HEK293 (cell line): ENCODE measurements around the gene CFAP90.

Experiments used
- CTCF ChIA-PET: fragments of 350-600 bp; formaldehyde crosslinking; extraction: SDS; loops from one replicate; lab custom pipeline; 2021; ENCODE audit warnings: antibody characterized with exemption; lab: Yijun Ruan, JAX
- POLR2A ChIA-PET: fragments of 300-600 bp; formaldehyde crosslinking; extraction: SDS; loops from one replicate; lab custom pipeline; 2020; ENCODE audit warnings: antibody characterized with exemption, inconsistent platforms; lab: Yijun Ruan, JAX
- H3K27ac ChIP-seq: fragments of 200-500 bp; sonication (Bioruptor generic); 2 replicates; pipeline ENCODE4 v1.5.1; 2014; ENCODE audit warnings: low read depth, low read length, control low read depth, inconsistent platforms; ENCODE audit errors: extremely low read depth
- H3K36me3 ChIP-seq, 2 experiments: fragments of 200-500 bp in 1 of 2; sonication (Bioruptor generic) in 1 of 2; 1 replicate in 1 of 2; 2 replicates in 1 of 2; pipeline ENCODE4 v1.5.1; 2014 to 2017; ENCODE audit warnings: inconsistent platforms in 2 of 2, low read length in 2 of 2; ENCODE audit not compliant: control insufficient read depth in 2 of 2, insufficient read depth in 1 of 2
- H3K4me1 ChIP-seq: fragments of 200-500 bp; sonication (Bioruptor generic); 2 replicates; pipeline ENCODE4 v1.5.1; 2014; ENCODE audit warnings: mild to moderate bottlenecking, low read length, inconsistent platforms; ENCODE audit not compliant: control insufficient read depth, insufficient read depth
- H3K4me3 ChIP-seq: 2 replicates; pipeline ENCODE4 v1.5.1; 2011; ENCODE audit warnings: low read depth, mild to moderate bottlenecking, control low read depth, low read length, moderate library complexity
- H3K9me3 ChIP-seq: fragments of 200-500 bp; sonication (Bioruptor generic); 2 replicates; pipeline ENCODE4 v1.5.1; 2014; ENCODE audit warnings: low read depth, low read length, inconsistent platforms; ENCODE audit not compliant: control insufficient read depth, insufficient read depth
- BCL11B ChIP-seq: fragments of 450-650 bp; formaldehyde crosslinking; IDR thresholded peaks from 2 replicates; pipeline ENCODE4 v1.5.1; 2016; ENCODE audit warnings: low read depth, missing biosample characterization, missing genetic modification characterization
- EGR2 ChIP-seq: fragments of 450-650 bp; formaldehyde crosslinking; IDR thresholded peaks from 2 replicates; pipeline ENCODE4 v1.5.1; 2016; ENCODE audit warnings: low read depth, missing biosample characterization, missing genetic modification characterization
- GLIS2 ChIP-seq: fragments of 450-650 bp; formaldehyde crosslinking; IDR thresholded peaks from 2 replicates; pipeline ENCODE4 v1.5.1; 2016; ENCODE audit warnings: missing biosample characterization, missing genetic modification characterization
- IKZF3 ChIP-seq: fragments of 450-650 bp; IDR thresholded peaks from 2 replicates; pipeline ENCODE4 v1.5.0; 2018; ENCODE audit warnings: missing biosample characterization, mild to moderate bottlenecking, missing genetic modification characterization, moderate library complexity
- KLF16 ChIP-seq: fragments of 450-650 bp; formaldehyde crosslinking; IDR thresholded peaks from 2 replicates; pipeline ENCODE4 v1.5.1; 2017; ENCODE audit warnings: missing biosample characterization, missing genetic modification characterization
- KLF7 ChIP-seq: fragments of 450-650 bp; formaldehyde crosslinking; IDR thresholded peaks from 2 replicates; pipeline ENCODE4 v1.5.1; 2016; ENCODE audit warnings: missing biosample characterization, missing genetic modification characterization, borderline replicate concordance
- PRDM1 ChIP-seq: fragments of 450-650 bp; formaldehyde crosslinking; IDR thresholded peaks from 2 replicates; pipeline ENCODE4; 2016; ENCODE audit warnings: missing biosample characterization, missing genetic modification characterization
- ZBTB8A ChIP-seq: fragments of 450-650 bp; formaldehyde crosslinking; IDR thresholded peaks from 2 replicates; pipeline ENCODE4 v1.5.1; 2016; ENCODE audit warnings: missing biosample characterization, missing genetic modification characterization
- ZFHX2 ChIP-seq: fragments of 450-650 bp; formaldehyde crosslinking; conservative IDR thresholded peaks from 2 replicates; pipeline ENCODE4 v1.5.1; 2016; ENCODE audit warnings: missing biosample characterization, missing genetic modification characterization
- ZNF10 ChIP-seq: fragments of 450-650 bp; formaldehyde crosslinking; IDR thresholded peaks from 2 replicates; pipeline ENCODE4 v1.5.1; 2017; ENCODE audit warnings: missing biosample characterization, missing genetic modification characterization
- ZNF133 ChIP-seq: fragments of 450-650 bp; formaldehyde crosslinking; IDR thresholded peaks from 2 replicates; pipeline ENCODE4 v1.5.1; 2016; ENCODE audit warnings: missing biosample characterization, missing genetic modification characterization
- ZNF146 ChIP-seq: fragments of 450-650 bp; formaldehyde crosslinking; IDR thresholded peaks from 2 replicates; pipeline ENCODE4 v1.5.1; 2016; ENCODE audit warnings: missing biosample characterization, missing genetic modification characterization
- ZNF19 ChIP-seq: fragments of 450-650 bp; formaldehyde crosslinking; IDR thresholded peaks from 2 replicates; pipeline ENCODE4; 2016; ENCODE audit warnings: missing biosample characterization, missing genetic modification characterization, low read depth
- ZNF354C ChIP-seq: fragments of 450-650 bp; formaldehyde crosslinking; IDR thresholded peaks from 2 replicates; pipeline ENCODE4 v1.5.1; 2016; ENCODE audit warnings: missing biosample characterization, missing genetic modification characterization, low read depth, borderline replicate concordance
- ZNF391 ChIP-seq: fragments of 450-650 bp; formaldehyde crosslinking; IDR thresholded peaks from 2 replicates; pipeline ENCODE4 v1.5.1; 2016; ENCODE audit warnings: low read depth, missing biosample characterization, missing genetic modification characterization, borderline replicate concordance
- ZNF654 ChIP-seq: fragments of 450-650 bp; formaldehyde crosslinking; IDR thresholded peaks from 2 replicates; pipeline ENCODE4 v1.5.1; 2016; ENCODE audit warnings: low read depth, missing biosample characterization, missing genetic modification characterization
- ZNF664 ChIP-seq: fragments of 450-650 bp; formaldehyde crosslinking; IDR thresholded peaks from 2 replicates; pipeline ENCODE4 v1.5.1; 2016; ENCODE audit warnings: missing biosample characterization, missing genetic modification characterization
- ZNF707 ChIP-seq: fragments of 450-650 bp; formaldehyde crosslinking; IDR thresholded peaks from 2 replicates; pipeline ENCODE4 v1.5.1; 2016; ENCODE audit warnings: missing biosample characterization, missing genetic modification characterization
- TF ChIP-seq, protein P1 (sequence below): fragments of 450-650 bp; formaldehyde crosslinking; IDR thresholded peaks from 2 replicates; pipeline ENCODE4 v1.5.1; 2017; ENCODE audit warnings: missing biosample characterization, missing genetic modification characterization
- TF ChIP-seq, protein P2 (sequence below): fragments of 450-650 bp; formaldehyde crosslinking; IDR thresholded peaks from 2 replicates; pipeline ENCODE4 v1.5.1; 2017; ENCODE audit warnings: missing biosample characterization, missing genetic modification characterization
- TF ChIP-seq, protein P3 (sequence below): fragments of 450-650 bp; formaldehyde crosslinking; IDR thresholded peaks from 2 replicates; pipeline ENCODE4 v1.5.1; 2016; ENCODE audit warnings: missing biosample characterization, missing genetic modification characterization
- TF ChIP-seq, protein P4 (sequence below): fragments of 450-650 bp; formaldehyde crosslinking; IDR thresholded peaks from 2 replicates; pipeline ENCODE4 v1.5.0; 2017; ENCODE audit warnings: missing biosample characterization, missing genetic modification characterization, borderline replicate concordance
- TF ChIP-seq, protein P5 (sequence below): fragments of 450-650 bp; formaldehyde crosslinking; IDR thresholded peaks from 2 replicates; pipeline ENCODE4 v1.5.1; 2016; ENCODE audit warnings: missing biosample characterization, missing genetic modification characterization, low read depth

CFAP90 gene

DNA sequence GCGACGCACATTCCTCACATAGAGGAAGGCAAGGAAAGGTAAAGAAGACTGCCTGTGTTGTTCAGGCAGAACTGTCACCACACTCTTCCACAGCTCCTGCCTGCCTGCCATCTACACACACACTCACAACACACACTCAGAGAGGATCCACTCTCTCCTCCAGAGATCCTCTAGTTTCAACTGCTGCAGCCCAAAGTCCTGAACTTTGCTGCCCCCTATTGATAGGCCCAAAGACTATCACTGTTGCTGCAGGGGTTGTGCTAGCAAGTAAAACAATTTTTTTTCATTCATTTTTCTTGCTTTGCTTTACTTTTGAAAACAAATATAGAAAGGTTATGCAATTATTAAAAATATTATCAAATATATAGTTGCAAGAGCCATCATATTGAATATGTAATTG, 5.9 kb upstream of the CFAP90 start:
- Histone ChIP-seq H3K4me3 (no peak overlapping the region), H3K4me1 (no peaks in the 10 kb centered on the region; the same call in 1 of the 2 replicates), H3K36me3 (peaks cover 31 to 33% of the 10 kb centered on the region in 2 experiments), H3K9me3 (no peaks in the 10 kb centered on the region; the same call in 1 of the 2 replicates), H3K27ac (no peak overlapping the region)
- POLR2A ChIA-PET, result interaction anchor here (3.4 kb wide), 1 partner anchor 12 kb away, joined by 22 read pairs; the partner anchor contains the start of genes FASTKD3 and MTRR
- CTCF ChIA-PET, result interaction anchor here (0.6 to 4.2 kb wide), 25 partner anchors 8 to 1096 kb away, joined by 3 to 29 read pairs (median 4); no protein-coding TSS in a partner anchor
- TF ChIP-seq, protein P1, sequence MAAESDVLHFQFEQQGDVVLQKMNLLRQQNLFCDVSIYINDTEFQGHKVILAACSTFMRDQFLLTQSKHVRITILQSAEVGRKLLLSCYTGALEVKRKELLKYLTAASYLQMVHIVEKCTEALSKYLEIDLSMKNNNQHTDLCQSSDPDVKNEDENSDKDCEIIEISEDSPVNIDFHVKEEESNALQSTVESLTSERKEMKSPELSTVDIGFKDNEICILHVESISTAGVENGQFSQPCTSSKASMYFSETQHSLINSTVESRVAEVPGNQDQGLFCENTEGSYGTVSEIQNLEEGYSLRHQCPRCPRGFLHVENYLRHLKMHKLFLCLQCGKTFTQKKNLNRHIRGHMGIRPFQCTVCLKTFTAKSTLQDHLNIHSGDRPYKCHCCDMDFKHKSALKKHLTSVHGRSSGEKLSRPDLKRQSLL, result no peak
- TF ChIP-seq, protein P2, sequence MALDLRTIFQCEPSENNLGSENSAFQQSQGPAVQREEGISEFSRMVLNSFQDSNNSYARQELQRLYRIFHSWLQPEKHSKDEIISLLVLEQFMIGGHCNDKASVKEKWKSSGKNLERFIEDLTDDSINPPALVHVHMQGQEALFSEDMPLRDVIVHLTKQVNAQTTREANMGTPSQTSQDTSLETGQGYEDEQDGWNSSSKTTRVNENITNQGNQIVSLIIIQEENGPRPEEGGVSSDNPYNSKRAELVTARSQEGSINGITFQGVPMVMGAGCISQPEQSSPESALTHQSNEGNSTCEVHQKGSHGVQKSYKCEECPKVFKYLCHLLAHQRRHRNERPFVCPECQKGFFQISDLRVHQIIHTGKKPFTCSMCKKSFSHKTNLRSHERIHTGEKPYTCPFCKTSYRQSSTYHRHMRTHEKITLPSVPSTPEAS (tag by site-specific recombination), result peak; percentile 85
- TF ChIP-seq IKZF3 (tag by site-specific recombination) (no peak), ZNF654 (tag by site-specific recombination) (peak; percentile 90), PRDM1 (tag by site-specific recombination) (0 out of 2 replicates have a peak, but pooled peaks have one; percentile 19)
- TF ChIP-seq, protein P3, sequence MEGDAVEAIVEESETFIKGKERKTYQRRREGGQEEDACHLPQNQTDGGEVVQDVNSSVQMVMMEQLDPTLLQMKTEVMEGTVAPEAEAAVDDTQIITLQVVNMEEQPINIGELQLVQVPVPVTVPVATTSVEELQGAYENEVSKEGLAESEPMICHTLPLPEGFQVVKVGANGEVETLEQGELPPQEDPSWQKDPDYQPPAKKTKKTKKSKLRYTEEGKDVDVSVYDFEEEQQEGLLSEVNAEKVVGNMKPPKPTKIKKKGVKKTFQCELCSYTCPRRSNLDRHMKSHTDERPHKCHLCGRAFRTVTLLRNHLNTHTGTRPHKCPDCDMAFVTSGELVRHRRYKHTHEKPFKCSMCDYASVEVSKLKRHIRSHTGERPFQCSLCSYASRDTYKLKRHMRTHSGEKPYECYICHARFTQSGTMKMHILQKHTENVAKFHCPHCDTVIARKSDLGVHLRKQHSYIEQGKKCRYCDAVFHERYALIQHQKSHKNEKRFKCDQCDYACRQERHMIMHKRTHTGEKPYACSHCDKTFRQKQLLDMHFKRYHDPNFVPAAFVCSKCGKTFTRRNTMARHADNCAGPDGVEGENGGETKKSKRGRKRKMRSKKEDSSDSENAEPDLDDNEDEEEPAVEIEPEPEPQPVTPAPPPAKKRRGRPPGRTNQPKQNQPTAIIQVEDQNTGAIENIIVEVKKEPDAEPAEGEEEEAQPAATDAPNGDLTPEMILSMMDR, result peak; percentile 62; the same call in 1 of the 2 replicates
- TF ChIP-seq, all 188 proteins: peak for 4

DNA sequence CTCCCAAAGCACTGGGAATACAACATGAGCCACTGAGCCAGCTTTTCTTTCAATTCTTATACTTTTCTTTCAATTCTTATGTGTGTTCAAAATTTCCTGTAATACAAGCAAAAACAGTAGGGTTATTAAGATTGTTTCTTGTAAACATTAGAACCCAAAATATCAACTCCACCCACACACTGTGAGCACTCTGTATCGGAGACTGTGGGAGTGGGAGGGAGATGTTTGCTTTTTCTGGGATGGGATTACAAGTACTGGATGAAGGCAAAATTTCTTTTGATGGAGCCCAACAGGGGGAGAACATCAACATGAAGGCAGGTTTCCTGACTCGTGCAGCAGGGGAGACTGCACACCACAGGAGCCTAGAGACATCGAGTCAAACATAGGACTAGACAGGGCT, 4.7 kb upstream of the CFAP90 start:
- POLR2A ChIA-PET, result interaction anchor here (3.4 kb wide), 1 partner anchor 13 kb away, joined by 22 read pairs; the partner anchor contains the start of genes FASTKD3 and MTRR
- CTCF ChIA-PET, result interaction anchor here (0.8 to 4.2 kb wide), 13 partner anchors 9 to 1036 kb away, joined by 3 to 29 read pairs (median 4); no protein-coding TSS in a partner anchor
- Histone ChIP-seq H3K36me3 (peaks cover 20 to 21% of the 10 kb centered on the region in 2 experiments), H3K9me3 (no peaks in the 10 kb centered on the region; the same call in 1 of the 2 replicates), H3K4me3 (no peak overlapping the region)
- TF ChIP-seq, protein P4, sequence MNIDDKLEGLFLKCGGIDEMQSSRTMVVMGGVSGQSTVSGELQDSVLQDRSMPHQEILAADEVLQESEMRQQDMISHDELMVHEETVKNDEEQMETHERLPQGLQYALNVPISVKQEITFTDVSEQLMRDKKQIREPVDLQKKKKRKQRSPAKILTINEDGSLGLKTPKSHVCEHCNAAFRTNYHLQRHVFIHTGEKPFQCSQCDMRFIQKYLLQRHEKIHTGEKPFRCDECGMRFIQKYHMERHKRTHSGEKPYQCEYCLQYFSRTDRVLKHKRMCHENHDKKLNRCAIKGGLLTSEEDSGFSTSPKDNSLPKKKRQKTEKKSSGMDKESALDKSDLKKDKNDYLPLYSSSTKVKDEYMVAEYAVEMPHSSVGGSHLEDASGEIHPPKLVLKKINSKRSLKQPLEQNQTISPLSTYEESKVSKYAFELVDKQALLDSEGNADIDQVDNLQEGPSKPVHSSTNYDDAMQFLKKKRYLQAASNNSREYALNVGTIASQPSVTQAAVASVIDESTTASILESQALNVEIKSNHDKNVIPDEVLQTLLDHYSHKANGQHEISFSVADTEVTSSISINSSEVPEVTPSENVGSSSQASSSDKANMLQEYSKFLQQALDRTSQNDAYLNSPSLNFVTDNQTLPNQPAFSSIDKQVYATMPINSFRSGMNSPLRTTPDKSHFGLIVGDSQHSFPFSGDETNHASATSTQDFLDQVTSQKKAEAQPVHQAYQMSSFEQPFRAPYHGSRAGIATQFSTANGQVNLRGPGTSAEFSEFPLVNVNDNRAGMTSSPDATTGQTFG, result no peak
- TF ChIP-seq BCL11B (tag by site-specific recombination) (no peak), GLIS2 (tag by site-specific recombination) (no peak), EGR2 (peak; percentile 63; the same call in 1 of the 2 replicates), ZFHX2 (tag by site-specific recombination) (peak; percentile 77), ZNF391 (no peak)
- TF ChIP-seq, all 188 proteins: peak for 2
- no peaks in the 10 kb centered on the region; the same call in 1 of the 2 replicates for H3K4me1 ChIP-seq
- H3K27ac ChIP-seq, result no peak overlapping the region

DNA sequence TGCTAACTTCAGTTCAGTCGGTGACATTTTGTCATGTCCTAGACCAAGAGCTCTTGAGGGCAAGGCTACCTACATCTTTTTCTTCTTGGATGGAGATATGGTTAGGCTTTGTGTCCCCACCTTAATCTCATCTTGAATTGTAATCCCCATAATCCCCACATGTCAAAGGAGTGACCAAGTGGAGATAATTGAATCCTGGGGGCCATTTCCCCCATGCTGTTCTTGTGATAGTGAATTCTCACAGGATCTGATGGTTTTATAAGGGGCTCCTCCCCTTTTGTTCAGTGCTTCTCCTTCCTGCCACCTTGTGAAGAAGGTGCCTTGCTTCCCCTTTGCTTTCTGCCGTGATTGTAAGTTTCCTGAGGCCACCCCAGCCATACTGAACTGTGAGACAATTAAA, 2.1 kb upstream of the CFAP90 start:
- H3K9me3 ChIP-seq, result no peaks in the 10 kb centered on the region; the same call in 1 of the 2 replicates
- ChIA-PET CTCF (interaction anchor here (0.6 to 1.0 kb wide), 2 partner anchors 592 to 1058 kb away, joined by 3 read pairs; no protein-coding TSS in a partner anchor), POLR2A (no interaction called here)
- H3K36me3 ChIP-seq, result peaks cover 0 to 6% of the 10 kb centered on the region in 2 experiments; a peak in 1 of 3 replicates
- no peaks in the 10 kb centered on the region for H3K4me1 ChIP-seq
- H3K4me3 ChIP-seq, result no peak overlapping the region
- H3K27ac ChIP-seq, result no peak overlapping the region
- no peak for TF ChIP-seq ZNF354C (tag by site-specific recombination)
- TF ChIP-seq KLF7 (tag by site-specific recombination), result no peak
- TF ChIP-seq KLF16 (tag by site-specific recombination), result no peak
- TF ChIP-seq ZNF133, result no peak
- no peak for TF ChIP-seq ZNF146 (tag by site-specific recombination)
- TF ChIP-seq ZNF19, result no peak
- TF ChIP-seq ZNF707 (tag by site-specific recombination), result no peak
- no peak for TF ChIP-seq ZNF10
- no peak for TF ChIP-seq ZBTB8A (tag by site-specific recombination)
- TF ChIP-seq GLIS2 (tag by site-specific recombination), result no peak
- no peak for TF ChIP-seq ZNF664 (tag by site-specific recombination)
- TF ChIP-seq, protein P5, sequence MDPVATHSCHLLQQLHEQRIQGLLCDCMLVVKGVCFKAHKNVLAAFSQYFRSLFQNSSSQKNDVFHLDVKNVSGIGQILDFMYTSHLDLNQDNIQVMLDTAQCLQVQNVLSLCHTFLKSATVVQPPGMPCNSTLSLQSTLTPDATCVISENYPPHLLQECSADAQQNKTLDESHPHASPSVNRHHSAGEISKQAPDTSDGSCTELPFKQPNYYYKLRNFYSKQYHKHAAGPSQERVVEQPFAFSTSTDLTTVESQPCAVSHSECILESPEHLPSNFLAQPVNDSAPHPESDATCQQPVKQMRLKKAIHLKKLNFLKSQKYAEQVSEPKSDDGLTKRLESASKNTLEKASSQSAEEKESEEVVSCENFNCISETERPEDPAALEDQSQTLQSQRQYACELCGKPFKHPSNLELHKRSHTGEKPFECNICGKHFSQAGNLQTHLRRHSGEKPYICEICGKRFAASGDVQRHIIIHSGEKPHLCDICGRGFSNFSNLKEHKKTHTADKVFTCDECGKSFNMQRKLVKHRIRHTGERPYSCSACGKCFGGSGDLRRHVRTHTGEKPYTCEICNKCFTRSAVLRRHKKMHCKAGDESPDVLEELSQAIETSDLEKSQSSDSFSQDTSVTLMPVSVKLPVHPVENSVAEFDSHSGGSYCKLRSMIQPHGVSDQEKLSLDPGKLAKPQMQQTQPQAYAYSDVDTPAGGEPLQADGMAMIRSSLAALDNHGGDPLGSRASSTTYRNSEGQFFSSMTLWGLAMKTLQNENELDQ (tag by site-specific recombination), result no peak
